Measurements from ENCODE around the gene SEL1L.

Gene SEL1L

GRCh38 chr14:81509321-81509720 is 24.3 kb downstream of the SEL1L start:
- in situ Hi-C loops (cut with HindIII; ENCODE audit: low sequenced_read_pairs) = no loop called here
- DNase-seq (ENCODE audit: low read depth) = no peak
- TF ChIP-seq CTCF (IDR thresholded peaks at IDR 0.05; ENCODE audit: low read depth, low read length, missing control alignments) = no peak
- no peak overlapping the region for H3K4me3 ChIP-seq (ENCODE audit: low read depth, low read length)

- TF ChIP-seq CTCF (IDR thresholded peaks at IDR 0.05; ENCODE audit: low read depth, low read length, missing control alignments) = no peak
- DNase-seq (ENCODE audit: low read depth) = no peak
- in situ Hi-C loops (cut with HindIII; ENCODE audit: low sequenced_read_pairs) = no loop called here
- no peak overlapping the region for H3K4me3 ChIP-seq (ENCODE audit: low read depth, low read length)
Observed at GRCh38 chr14:81506487-81506886, 27.2 kb downstream of the SEL1L start.

- no peak for TF ChIP-seq CTCF (IDR thresholded peaks at IDR 0.05; ENCODE audit: low read depth, low read length, missing control alignments)
- in situ Hi-C loops (cut with HindIII; ENCODE audit: low sequenced_read_pairs) = no loop called here
- no peak for DNase-seq (ENCODE audit: low read depth)
- no peak overlapping the region for H3K4me3 ChIP-seq (ENCODE audit: low read depth, low read length)
Observed at GRCh38 chr14:81504864-81505263, 28.8 kb downstream of the SEL1L start.

- DNase-seq (ENCODE audit: low read depth) = no peak
- no peak for TF ChIP-seq CTCF (IDR thresholded peaks at IDR 0.05; ENCODE audit: low read depth, low read length, missing control alignments)
- H3K4me3 ChIP-seq (ENCODE audit: low read depth, low read length) = no peak overlapping the region
- in situ Hi-C loops (cut with HindIII; ENCODE audit: low sequenced_read_pairs) = no loop called here
Observed at GRCh38 chr14:81485781-81486180, 47.9 kb downstream of the SEL1L start.

- no peak overlapping the region for H3K4me3 ChIP-seq (ENCODE audit: low read depth, low read length)
- in situ Hi-C loops (cut with HindIII; ENCODE audit: low sequenced_read_pairs) = no loop called here
- no peak for DNase-seq (ENCODE audit: low read depth)
- no peak for TF ChIP-seq CTCF (IDR thresholded peaks at IDR 0.05; ENCODE audit: low read depth, low read length, missing control alignments)
Observed at GRCh38 chr14:81485372-81485771, 48.3 kb downstream of the SEL1L start.

- no peak for TF ChIP-seq CTCF (IDR thresholded peaks at IDR 0.05; ENCODE audit: low read depth, low read length, missing control alignments)
- no peak overlapping the region for H3K4me3 ChIP-seq (ENCODE audit: low read depth, low read length)
- in situ Hi-C loops (cut with HindIII; ENCODE audit: low sequenced_read_pairs) = no loop called here
- no peak for DNase-seq (ENCODE audit: low read depth)
Observed at GRCh38 chr14:81484120-81484519, 49.5 kb downstream of the SEL1L start.

- no peak overlapping the region for H3K4me3 ChIP-seq (ENCODE audit: low read depth, low read length)
- TF ChIP-seq CTCF (IDR thresholded peaks at IDR 0.05; ENCODE audit: low read depth, low read length, missing control alignments) = no peak
- DNase-seq (ENCODE audit: low read depth) = no peak
- in situ Hi-C loops (cut with HindIII; ENCODE audit: low sequenced_read_pairs) = no loop called here
Observed at GRCh38 chr14:81480741-81481140, 52.9 kb downstream of the SEL1L start.
